Mesodermal cell (in vitro differentiated cells): ENCODE data around the gene ZNF521.

ENCODE experiments used
- H3K27ac ChIP-seq: 2 replicates; pipeline ENCODE4 v1.7.0; 2013; ENCODE audit warnings: mild to moderate bottlenecking, low read depth, low read length, moderate library complexity; ENCODE audit not compliant: severe bottlenecking
- H3K36me3 ChIP-seq: 2 replicates; pipeline ENCODE4 v1.7.1; 2013; ENCODE audit warnings: mild to moderate bottlenecking, low read length, moderate library complexity; ENCODE audit not compliant: control insufficient read depth, insufficient read depth
- H3K4me1 ChIP-seq: one replicate; pipeline ENCODE4 v1.7.1; 2013; ENCODE audit warnings: mild to moderate bottlenecking, low read length; ENCODE audit not compliant: insufficient read depth, control insufficient read depth, poor library complexity, severe bottlenecking
- H3K4me3 ChIP-seq: 2 replicates; pipeline ENCODE4 v1.7.0; 2013; ENCODE audit warnings: low read length, control low read depth, mild to moderate bottlenecking; ENCODE audit not compliant: insufficient read depth, poor library complexity, severe bottlenecking; ENCODE audit errors: extremely low read depth
- H3K9me3 ChIP-seq: 2 replicates; pipeline ENCODE4 v1.7.1; 2013; ENCODE audit warnings: mild to moderate bottlenecking, low read length, moderate library complexity; ENCODE audit not compliant: control insufficient read depth
- WGBS, 2 experiments: methylation state at CpG; one replicate each; pipeline ENCODE4 v1.1.5; 2013; ENCODE audit warnings: missing lambda C conversion rate in 2 of 2; ENCODE audit not compliant: insufficient coverage in 2 of 2; 5-methylcytosine and 5-hydroxymethylcytosine counted together

The ZNF521 gene

GRCh38 chr18:25237571-25238267 lies 114.2 kb downstream of the ZNF521 start:
- Histone ChIP-seq H3K9me3 (no peaks in the 10 kb centered on the region), H3K4me1 (peaks cover 40% of the 10 kb centered on the region), H3K27ac (peak overlapping the region; percentile 2), H3K36me3 (no peaks in the 10 kb centered on the region), H3K4me3 (no peak overlapping the region)
- WGBS, 2 experiments, result no CpG with 5 or more reads among the region's 3 CpGs

GRCh38 chr18:25236736-25237135 lies 115.2 kb downstream of the ZNF521 start:
- 100% methylated on average over 1 of the region's 1 CpG; no CpG with 5 or more reads in 1 of the 2 experiments for WGBS, 2 experiments
- H3K36me3 ChIP-seq, result no peaks in the 10 kb centered on the region
- no peaks in the 10 kb centered on the region for H3K9me3 ChIP-seq
- no peak overlapping the region for H3K27ac ChIP-seq
- no peak overlapping the region for H3K4me3 ChIP-seq
- H3K4me1 ChIP-seq, result peaks cover 40% of the 10 kb centered on the region

- Histone ChIP-seq H3K36me3 (no peaks in the 10 kb centered on the region), H3K9me3 (no peaks in the 10 kb centered on the region), H3K4me1 (peaks cover 51% of the 10 kb centered on the region), H3K27ac (no peak overlapping the region), H3K4me3 (no peak overlapping the region)
- 83% methylated on average over 4 to 6 of the region's 9 CpGs for WGBS, 2 experiments
These were observed 116.4 kb downstream of the ZNF521 start for GRCh38 chr18:25235401-25236042.

- 67 to 100% methylated on average over 1 of the region's 3 CpGs for WGBS, 2 experiments
- Histone ChIP-seq H3K9me3 (no peaks in the 10 kb centered on the region), H3K36me3 (no peaks in the 10 kb centered on the region), H3K4me1 (peaks cover 52% of the 10 kb centered on the region), H3K27ac (no peak overlapping the region), H3K4me3 (no peak overlapping the region)
These were observed 117.1 kb downstream of the ZNF521 start for GRCh38 chr18:25234740-25235345.

GRCh38 chr18:25234322-25234639 lies 117.7 kb downstream of the ZNF521 start:
- H3K27ac ChIP-seq, result peak overlapping the region; percentile 71
- H3K4me1 ChIP-seq, result peaks cover 47% of the 10 kb centered on the region
- no CpG with 5 or more reads among the region's 1 CpG for WGBS, 2 experiments
- H3K9me3 ChIP-seq, result no peaks in the 10 kb centered on the region
- H3K4me3 ChIP-seq, result no peak overlapping the region
- no peaks in the 10 kb centered on the region for H3K36me3 ChIP-seq

- peaks cover 47% of the 10 kb centered on the region for H3K4me1 ChIP-seq
- no peak overlapping the region for H3K4me3 ChIP-seq
- WGBS, 2 experiments, result 71 to 80% methylated on average over 2 of the region's 12 CpGs
- H3K9me3 ChIP-seq, result no peaks in the 10 kb centered on the region
- H3K27ac ChIP-seq, result peak overlapping the region; percentile 71
- H3K36me3 ChIP-seq, result no peaks in the 10 kb centered on the region
These were observed 118.2 kb downstream of the ZNF521 start for GRCh38 chr18:25233528-25234321.

GRCh38 chr18:25231327-25231691 lies 120.7 kb downstream of the ZNF521 start:
- peaks cover 36% of the 10 kb centered on the region for H3K4me1 ChIP-seq
- H3K4me3 ChIP-seq, result no peak overlapping the region
- no peaks in the 10 kb centered on the region for H3K9me3 ChIP-seq
- peaks cover 14% of the 10 kb centered on the region for H3K36me3 ChIP-seq
- peak overlapping the region; percentile 80 for H3K27ac ChIP-seq
- 85 to 97% methylated on average over 4 to 5 of the region's 5 CpGs for WGBS, 2 experiments

GRCh38 chr18:25230658-25231326 lies 121.2 kb downstream of the ZNF521 start:
- Histone ChIP-seq H3K9me3 (no peaks in the 10 kb centered on the region), H3K27ac (peak overlapping the region; percentile 80), H3K4me1 (peaks cover 36% of the 10 kb centered on the region), H3K36me3 (peaks cover 19% of the 10 kb centered on the region), H3K4me3 (no peak overlapping the region)
- 80 to 89% methylated on average over 7 to 10 of the region's 10 CpGs for WGBS, 2 experiments

GRCh38 chr18:25229920-25230319 lies 122.0 kb downstream of the ZNF521 start:
- peaks cover 28% of the 10 kb centered on the region for H3K36me3 ChIP-seq
- H3K4me1 ChIP-seq, result peaks cover 31% of the 10 kb centered on the region
- H3K4me3 ChIP-seq, result no peak overlapping the region
- no peaks in the 10 kb centered on the region for H3K9me3 ChIP-seq
- peak overlapping the region; percentile 84 for H3K27ac ChIP-seq
- no CpG with 5 or more reads among the region's 2 CpGs for WGBS, 2 experiments

- Histone ChIP-seq H3K36me3 (peaks cover 36% of the 10 kb centered on the region), H3K4me1 (peaks cover 30% of the 10 kb centered on the region), H3K27ac (peak overlapping the region; percentile 84), H3K4me3 (no peak overlapping the region), H3K9me3 (no peaks in the 10 kb centered on the region)
- no CpG with 5 or more reads among the region's 3 CpGs for WGBS, 2 experiments
These were observed 122.9 kb downstream of the ZNF521 start for GRCh38 chr18:25229081-25229480.
